GM12878 (cell line): ENCODE measurements around the gene SETD1A. TPM values are rescaled to one million over a fixed set of nuclear protein-coding genes. Genes with fewer than 3 reads are reported as not detected.

Experiments
- ATAC-seq: fragments of 200-7000 bp; cut with Tn5 transposase; 3 replicates; pipeline ENCODE4 v1.9.1; 2020; ENCODE audit warnings: mild to moderate bottlenecking, moderate library complexity
- BruUV-seq: library from RNA; stranded (reverse); fragments of 400-500 nt; replicated peaks from 2 replicates; lab custom pipeline; 2021; lab: Mats Ljungman, UMichigan
- CTCF ChIA-PET: fragments of 300-600 bp; sonication (Branson Sonifier 250); formaldehyde crosslinking; extraction: SDS; loops from one replicate; lab custom pipeline; 2021; ENCODE audit warnings: inconsistent platforms; lab: Yijun Ruan, JAX
- POLR2A ChIA-PET: fragments of 350-600 bp; formaldehyde crosslinking; extraction: SDS; loops from one replicate; lab custom pipeline; 2021; ENCODE audit warnings: inconsistent platforms; lab: Charles Lee
- RAD21 ChIA-PET: fragments of 300-600 bp; sonication (Branson Sonifier 250); formaldehyde crosslinking; loops from one replicate; lab custom pipeline; 2023; ENCODE audit warnings: antibody characterized with exemption; ENCODE audit not compliant: unreplicated experiment; lab: Charles Lee
- SMC1A ChIA-PET: fragments of 300-600 bp; sonication (Branson Sonifier 250); formaldehyde crosslinking; loops from one replicate; lab custom pipeline; 2023; ENCODE audit not compliant: unreplicated experiment, uncharacterized antibody; lab: Charles Lee
- DNase-seq: peaks from one replicate; pipeline ENCODE4 v3.0.0-alpha.2; 2011; ENCODE audit warnings: low read depth, low spot score
- FAIRE-seq: peaks from 3 replicates; lab custom pipeline; 2011; peaks lifted over from hg19 to GRCh38; lab: Jason Lieb, UNC
- H2AFZ ChIP-seq: 2 replicates; pipeline ENCODE4 v1.6.0; 2011; ENCODE audit warnings: low read depth, low read length, control low read depth; ENCODE audit not compliant: control insufficient read depth
- H3K27ac ChIP-seq: 2 replicates; pipeline ENCODE4 v1.5.1; 2011; ENCODE audit warnings: control low read depth; ENCODE audit not compliant: control insufficient read depth, insufficient read depth
- H3K27me3 ChIP-seq, 2 experiments: replicated peaks in 1 of 2; 2 replicates each; pipeline versions ENCODE4 v1.6.0 to v1.6.1; 2011; ENCODE audit warnings: low read length in 1 of 2; ENCODE audit not compliant: control insufficient read depth in 2 of 2, insufficient read depth in 2 of 2
- H3K36me3 ChIP-seq, 2 experiments: 2 replicates each; pipeline ENCODE4 v1.5.1; 2011; ENCODE audit warnings: low read length in 1 of 2; ENCODE audit not compliant: control insufficient read depth in 2 of 2, insufficient read depth in 2 of 2
- H3K4me1 ChIP-seq: 2 replicates; pipeline ENCODE4 v1.6.1; 2011; ENCODE audit warnings: mild to moderate bottlenecking, low read length, moderate library complexity, mixed read lengths; ENCODE audit not compliant: control insufficient read depth, insufficient read depth
- H3K4me2 ChIP-seq: 2 replicates; pipeline ENCODE4 v1.6.0; 2011; ENCODE audit warnings: control low read depth; ENCODE audit not compliant: control insufficient read depth, insufficient read depth
- H3K4me3 ChIP-seq: fragments of 200-600 bp; sonication (generic); 2 replicates; pipeline ENCODE4 v1.5.1; 2016
- H3K79me2 ChIP-seq: 2 replicates; pipeline ENCODE4 v1.6.0; 2011; ENCODE audit warnings: low read length; ENCODE audit not compliant: control insufficient read depth, insufficient read depth
- H3K9ac ChIP-seq: 2 replicates; pipeline ENCODE4 v1.8.0; 2011; ENCODE audit warnings: low read length, control low read depth, mixed read lengths; ENCODE audit not compliant: control insufficient read depth, insufficient read depth
- H3K9me3 ChIP-seq: replicated peaks from 3 replicates; pipeline ENCODE4 v1.5.1; 2011; ENCODE audit warnings: mild to moderate bottlenecking, low read length; ENCODE audit not compliant: control insufficient read depth, insufficient read depth
- H4K20me1 ChIP-seq: 2 replicates; pipeline ENCODE4 v1.6.0; 2011; ENCODE audit not compliant: control insufficient read depth, insufficient read depth
- EGR1 ChIP-seq, 2 experiments: IDR thresholded peaks; 1 replicate in 1 of 2; 2 replicates in 1 of 2; pipeline ENCODE4 v1.6.1; 2011 to 2012; ENCODE audit warnings: low read depth in 2 of 2, low read length in 2 of 2, borderline replicate concordance in 1 of 2, mild to moderate bottlenecking in 1 of 2, moderate library complexity in 1 of 2
- FOS ChIP-seq: IDR thresholded peaks from 3 replicates; pipeline ENCODE4 v1.6.1; 2011; ENCODE audit warnings: borderline replicate concordance; ENCODE audit not compliant: insufficient read length; ENCODE audit errors: extremely low read depth
- GABPA ChIP-seq: IDR thresholded peaks from 2 replicates; pipeline ENCODE4 v1.6.1; 2014; ENCODE audit warnings: antibody characterized with exemption, low read depth, mild to moderate bottlenecking, inconsistent platforms
- IKZF2 ChIP-seq, 2 experiments: fragments of 450-650 bp; IDR thresholded peaks; 2 replicates each; pipeline ENCODE4 v1.6.1; 2017; ENCODE audit warnings: mild to moderate bottlenecking in 2 of 2, moderate library complexity in 2 of 2
- MYB ChIP-seq: fragments of 150-350 bp; IDR thresholded peaks from 2 replicates; pipeline ENCODE4 v1.6.1; 2014; ENCODE audit warnings: mild to moderate bottlenecking, low read depth, low read length, borderline replicate concordance
- POLR2A ChIP-seq: IDR thresholded peaks from 2 replicates; pipeline ENCODE4 v1.6.1; 2011; ENCODE audit warnings: low read depth, mild to moderate bottlenecking, low read length
- SIX5 ChIP-seq: IDR thresholded peaks from 2 replicates; pipeline ENCODE4 v1.6.1; 2011; ENCODE audit warnings: mild to moderate bottlenecking, low read depth, low read length, moderate library complexity; ENCODE audit not compliant: severe bottlenecking
- SMAD5 ChIP-seq: IDR thresholded peaks from 2 replicates; pipeline ENCODE4 v1.6.1; 2016; ENCODE audit warnings: antibody characterized with exemption, low read depth
- SUPT20H ChIP-seq: IDR thresholded peaks from 2 replicates; pipeline ENCODE4 v1.6.1; 2011; ENCODE audit warnings: low read depth, mild to moderate bottlenecking, low read length, moderate library complexity, borderline replicate concordance; ENCODE audit not compliant: control insufficient read depth
- TCF3 ChIP-seq: IDR thresholded peaks from 2 replicates; pipeline ENCODE4 v1.6.1; 2012; ENCODE audit warnings: low read depth, mild to moderate bottlenecking, low read length, borderline replicate concordance; ENCODE audit not compliant: insufficient read depth
- ZNF622 ChIP-seq: fragments of 450-650 bp; IDR thresholded peaks from 2 replicates; pipeline ENCODE4 v1.6.1; 2017; ENCODE audit warnings: mild to moderate bottlenecking, inconsistent platforms
- WGBS: methylation state at CpG from one replicate; pipeline ENCODE4 v1.1.6; 2016; ENCODE audit warnings: low lambda C conversion rate; ENCODE audit not compliant: insufficient replicate concordance, insufficient coverage; ENCODE audit errors: missing lambda C conversion rate; 5-methylcytosine and 5-hydroxymethylcytosine counted together
- in situ Hi-C: fragments of 300-500 bp; cut with MboI; formaldehyde crosslinking; loops from 9 replicates; pipeline ENCODE4 v1.14.3; 2018; ENCODE audit warnings: mixed read lengths
- intact Hi-C: fragments of 100-400 bp; cut with micrococcal nuclease; formaldehyde crosslinking; loops from one replicate; pipeline ENCODE4 v1.14.2; 2022; ENCODE audit not compliant: unreplicated experiment
- polyA plus RNA-seq, 11 experiments: library from polyadenylated mRNA; depleted of rRNA in 4 of 11; unstranded in 6 of 11; stranded (reverse) in 5 of 11; fragments of >200 nt; fragmentation: Nextera tagmentation in 4 of 11; fragmentation: Illumina TruSeq in 1 of 11; extraction: Ambion mirVana in 4 of 11; extraction: Trizol in 1 of 11; gene quantifications; 1 replicate in 1 of 11; 2 replicates in 10 of 11; pipeline versions ENCODE4 v1.2.1 to v1.2.3, GENCODE V29; 2011 to 2016; ENCODE audit warnings: inconsistent platforms in 2 of 11, missing spikeins in 2 of 11, low read depth in 1 of 11
- total RNA-seq, 4 experiments: library from RNA; depleted of rRNA in 3 of 4; stranded (reverse); fragments of >200 nt in 3 of 4; fragmentation: Illumina TruSeq in 1 of 4; extraction: Trizol in 1 of 4; gene quantifications; 2 replicates each; pipeline versions ENCODE4 v1.2.1 to v1.2.3, GENCODE V29; 2013 to 2021
- TF ChIP-seq, protein P1 (sequence below): IDR thresholded peaks from 2 replicates; pipeline ENCODE4 v1.6.1; 2011; ENCODE audit warnings: borderline replicate concordance, low read depth, mild to moderate bottlenecking, moderate library complexity, low read length; ENCODE audit not compliant: insufficient read depth, poor library complexity, severe bottlenecking

The SETD1A gene
- total and polyA plus RNA-seq, 10 of the 15 experiments (the other 5 are each of a cell fraction or from before 2014, with no cell fraction given) = 0.02 to 25.9 (median 4.9) TPM

DNA sequence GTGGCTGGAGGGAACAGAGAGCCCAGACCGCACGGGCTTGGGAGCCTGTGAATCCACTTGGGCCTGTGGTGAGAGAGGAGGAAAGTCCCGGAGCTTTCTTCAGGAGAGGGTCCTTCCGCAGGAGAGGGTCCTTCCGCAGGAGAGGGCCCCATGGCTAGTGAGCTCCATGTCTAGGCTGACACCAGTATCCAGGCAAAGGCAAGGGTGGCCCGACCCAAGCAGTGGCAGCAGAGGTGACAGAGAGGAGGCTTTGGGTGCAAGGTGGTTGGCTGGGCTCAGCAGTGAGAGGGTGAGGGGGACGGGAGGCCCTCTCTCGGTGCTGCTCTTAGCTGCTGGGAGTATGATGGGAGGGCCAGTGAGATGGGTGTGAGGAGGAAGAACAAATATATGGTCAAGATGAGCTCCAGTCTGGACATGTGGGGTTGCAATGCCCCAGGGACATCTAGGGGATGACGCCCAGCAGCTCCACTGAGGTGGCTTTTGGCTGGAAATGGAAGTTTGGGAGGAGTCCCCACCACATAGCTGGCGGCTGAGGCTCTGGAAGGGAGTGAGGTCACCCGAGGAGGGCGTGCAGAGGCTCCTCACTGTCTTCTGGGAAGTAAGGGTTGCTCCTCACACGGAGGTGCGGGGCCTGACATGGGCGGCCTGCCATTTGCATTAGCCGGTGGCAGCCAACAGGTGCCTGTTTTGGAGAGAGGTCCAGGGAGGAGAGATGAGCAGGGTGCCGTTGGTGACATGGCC is 25.2 kb downstream of the SETD1A start:
- in situ Hi-C loops = loop anchor here (25.0 kb wide), 1 partner anchor 455 kb away; the partner anchor contains the start of genes COX6A2 and ZNF843
- ChIA-PET SMC1A (interaction anchor here (1.3 to 2.1 kb wide), 3 partner anchors 110 to 160 kb away, joined by 4 to 5 read pairs (median 4); no protein-coding TSS in a partner anchor), RAD21 (interaction anchor here (1.3 kb wide), 1 partner anchor 16 kb away, joined by 3 read pairs; no protein-coding TSS in a partner anchor)
- DNase-seq (no peak), ATAC-seq (no peak)
- no peak overlapping the region for H3K4me2 ChIP-seq
- H3K9me3 ChIP-seq = no peaks in the 10 kb centered on the region
- intact Hi-C loops = no loop called here
- peaks cover 5 to 35% of the 10 kb centered on the region in 2 experiments for H3K36me3 ChIP-seq
- H3K27ac ChIP-seq = no peak overlapping the region
- no peak for TF ChIP-seq SMAD5
- no peak for TF ChIP-seq IKZF2 (IDR thresholded peaks at IDR 0.05)
- no peak for TF ChIP-seq GABPA
- no peak for TF ChIP-seq ZNF622
- no peak for TF ChIP-seq SUPT20H
- TF ChIP-seq TCF3 = no peak
- no peak for TF ChIP-seq MYB
- no peak for TF ChIP-seq SIX5
- no peak for TF ChIP-seq FOS
- no peak for TF ChIP-seq EGR1 (IDR thresholded peaks at IDR 0.05; ENCODE audit: borderline replicate concordance in 1 of 2, low read depth in 2 of 2, low read length in 2 of 2)
- TF ChIP-seq, protein P1, sequence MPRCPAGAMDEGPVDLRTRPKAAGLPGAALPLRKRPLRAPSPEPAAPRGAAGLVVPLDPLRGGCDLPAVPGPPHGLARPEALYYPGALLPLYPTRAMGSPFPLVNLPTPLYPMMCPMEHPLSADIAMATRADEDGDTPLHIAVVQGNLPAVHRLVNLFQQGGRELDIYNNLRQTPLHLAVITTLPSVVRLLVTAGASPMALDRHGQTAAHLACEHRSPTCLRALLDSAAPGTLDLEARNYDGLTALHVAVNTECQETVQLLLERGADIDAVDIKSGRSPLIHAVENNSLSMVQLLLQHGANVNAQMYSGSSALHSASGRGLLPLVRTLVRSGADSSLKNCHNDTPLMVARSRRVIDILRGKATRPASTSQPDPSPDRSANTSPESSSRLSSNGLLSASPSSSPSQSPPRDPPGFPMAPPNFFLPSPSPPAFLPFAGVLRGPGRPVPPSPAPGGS = no peak
- TF ChIP-seq POLR2A = no peak
- TF ChIP-seq, all 136 proteins: peak for 0
- no peaks in the 10 kb centered on the region for H4K20me1 ChIP-seq
- H3K79me2 ChIP-seq = no peaks in the 10 kb centered on the region
- H3K4me1 ChIP-seq = no peaks in the 10 kb centered on the region
- H3K9ac ChIP-seq = no peak overlapping the region
- no TSS peak for BruUV-seq
- no peaks in the 10 kb centered on the region for H3K27me3 ChIP-seq
- no peak overlapping the region for H3K4me3 ChIP-seq
- ChIA-PET POLR2A (interaction anchor here (0.5 to 1.1 kb wide), 2 partner anchors 12 to 437 kb away, joined by 3 read pairs; no protein-coding TSS in a partner anchor), CTCF (interaction anchor here (0.9 to 2.8 kb wide), 6 partner anchors 14 to 160 kb away, joined by 3 to 14 read pairs (median 6); no protein-coding TSS in a partner anchor)
- no peak overlapping the region for H2AFZ ChIP-seq
- WGBS = 87% methylated on average over 17 of the region's 17 CpGs
- no peak for FAIRE-seq
